ENCODE data around the gene ZNF511. TPM values are rescaled to one million over a fixed set of nuclear protein-coding genes. Genes with fewer than 3 reads are reported as not detected.

Gene ZNF511
- total RNA-seq, 1 experiment from 2014 or later: 69.6 TPM

- TF ChIP-seq HMGXB4 (CRISPR knock-in tag; IDR thresholded peaks at IDR 0.05) (no peak), MLX (CRISPR knock-in tag; IDR thresholded peaks at IDR 0.05) (no peak), IRF1 (CRISPR knock-in tag; IDR thresholded peaks at IDR 0.05) (no peak), ZNF138 (CRISPR knock-in tag; conservative IDR thresholded peaks at IDR 0.05) (no peak), ERG (CRISPR knock-in tag; IDR thresholded peaks at IDR 0.05) (no peak)
Observed at GRCh38 chr10:133299224-133299623, 9.5 kb upstream of the ZNF511 start (continued).

- Mint-ChIP-seq H3K27ac (no peak overlapping the region), H3K4me1 (no peaks in the 10 kb centered on the region), H3K36me3 (peaks cover 54% of the 10 kb centered on the region), H3K27me3 (ENCODE audit: low read depth) (no peaks in the 10 kb centered on the region), H3K4me3 (no peak overlapping the region), H3K9me3 (no peaks in the 10 kb centered on the region)
- DNase-seq (ENCODE audit: low spot score): no peak
- no peak for ATAC-seq
- POLR2A ChIA-PET: no interaction called here
- CTCF ChIA-PET: interaction anchor here (0.6 to 1.3 kb wide), 2 partner anchors 30 to 53 kb away, joined by 3 read pairs; no protein-coding TSS in a partner anchor
- no peak for TF ChIP-seq ZNF263 (CRISPR knock-in tag; IDR thresholded peaks at IDR 0.05; ENCODE audit: low read depth)
- TF ChIP-seq CDX4 (CRISPR knock-in tag; IDR thresholded peaks at IDR 0.05; ENCODE audit: borderline replicate concordance): no peak
- TF ChIP-seq NFYB (CRISPR knock-in tag; conservative IDR thresholded peaks at IDR 0.05; ENCODE audit: low read depth): no peak
- TF ChIP-seq, protein P1, sequence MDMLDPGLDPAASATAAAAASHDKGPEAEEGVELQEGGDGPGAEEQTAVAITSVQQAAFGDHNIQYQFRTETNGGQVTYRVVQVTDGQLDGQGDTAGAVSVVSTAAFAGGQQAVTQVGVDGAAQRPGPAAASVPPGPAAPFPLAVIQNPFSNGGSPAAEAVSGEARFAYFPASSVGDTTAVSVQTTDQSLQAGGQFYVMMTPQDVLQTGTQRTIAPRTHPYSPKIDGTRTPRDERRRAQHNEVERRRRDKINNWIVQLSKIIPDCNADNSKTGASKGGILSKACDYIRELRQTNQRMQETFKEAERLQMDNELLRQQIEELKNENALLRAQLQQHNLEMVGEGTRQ (CRISPR knock-in tag; IDR thresholded peaks at IDR 0.05): no peak
- no peak for TF ChIP-seq AFF4 (CRISPR knock-in tag; IDR thresholded peaks at IDR 0.05; ENCODE audit: borderline replicate concordance)
- TF ChIP-seq OVOL2 (CRISPR knock-in tag; IDR thresholded peaks at IDR 0.05; ENCODE audit: borderline replicate concordance): no peak
- TF ChIP-seq KAT7 (CRISPR knock-in tag; IDR thresholded peaks at IDR 0.05; ENCODE audit: borderline replicate concordance): no peak
- no peak for TF ChIP-seq ATF1 (CRISPR knock-in tag; IDR thresholded peaks at IDR 0.05)
- TF ChIP-seq, protein P2, sequence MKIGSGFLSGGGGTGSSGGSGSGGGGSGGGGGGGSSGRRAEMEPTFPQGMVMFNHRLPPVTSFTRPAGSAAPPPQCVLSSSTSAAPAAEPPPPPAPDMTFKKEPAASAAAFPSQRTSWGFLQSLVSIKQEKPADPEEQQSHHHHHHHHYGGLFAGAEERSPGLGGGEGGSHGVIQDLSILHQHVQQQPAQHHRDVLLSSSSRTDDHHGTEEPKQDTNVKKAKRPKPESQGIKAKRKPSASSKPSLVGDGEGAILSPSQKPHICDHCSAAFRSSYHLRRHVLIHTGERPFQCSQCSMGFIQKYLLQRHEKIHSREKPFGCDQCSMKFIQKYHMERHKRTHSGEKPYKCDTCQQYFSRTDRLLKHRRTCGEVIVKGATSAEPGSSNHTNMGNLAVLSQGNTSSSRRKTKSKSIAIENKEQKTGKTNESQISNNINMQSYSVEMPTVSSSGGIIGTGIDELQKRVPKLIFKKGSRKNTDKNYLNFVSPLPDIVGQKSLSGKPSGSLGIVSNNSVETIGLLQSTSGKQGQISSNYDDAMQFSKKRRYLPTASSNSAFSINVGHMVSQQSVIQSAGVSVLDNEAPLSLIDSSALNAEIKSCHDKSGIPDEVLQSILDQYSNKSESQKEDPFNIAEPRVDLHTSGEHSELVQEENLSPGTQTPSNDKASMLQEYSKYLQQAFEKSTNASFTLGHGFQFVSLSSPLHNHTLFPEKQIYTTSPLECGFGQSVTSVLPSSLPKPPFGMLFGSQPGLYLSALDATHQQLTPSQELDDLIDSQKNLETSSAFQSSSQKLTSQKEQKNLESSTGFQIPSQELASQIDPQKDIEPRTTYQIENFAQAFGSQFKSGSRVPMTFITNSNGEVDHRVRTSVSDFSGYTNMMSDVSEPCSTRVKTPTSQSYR (CRISPR knock-in tag; IDR thresholded peaks at IDR 0.05): no peak
- TF ChIP-seq, protein P3, sequence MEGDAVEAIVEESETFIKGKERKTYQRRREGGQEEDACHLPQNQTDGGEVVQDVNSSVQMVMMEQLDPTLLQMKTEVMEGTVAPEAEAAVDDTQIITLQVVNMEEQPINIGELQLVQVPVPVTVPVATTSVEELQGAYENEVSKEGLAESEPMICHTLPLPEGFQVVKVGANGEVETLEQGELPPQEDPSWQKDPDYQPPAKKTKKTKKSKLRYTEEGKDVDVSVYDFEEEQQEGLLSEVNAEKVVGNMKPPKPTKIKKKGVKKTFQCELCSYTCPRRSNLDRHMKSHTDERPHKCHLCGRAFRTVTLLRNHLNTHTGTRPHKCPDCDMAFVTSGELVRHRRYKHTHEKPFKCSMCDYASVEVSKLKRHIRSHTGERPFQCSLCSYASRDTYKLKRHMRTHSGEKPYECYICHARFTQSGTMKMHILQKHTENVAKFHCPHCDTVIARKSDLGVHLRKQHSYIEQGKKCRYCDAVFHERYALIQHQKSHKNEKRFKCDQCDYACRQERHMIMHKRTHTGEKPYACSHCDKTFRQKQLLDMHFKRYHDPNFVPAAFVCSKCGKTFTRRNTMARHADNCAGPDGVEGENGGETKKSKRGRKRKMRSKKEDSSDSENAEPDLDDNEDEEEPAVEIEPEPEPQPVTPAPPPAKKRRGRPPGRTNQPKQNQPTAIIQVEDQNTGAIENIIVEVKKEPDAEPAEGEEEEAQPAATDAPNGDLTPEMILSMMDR (IDR thresholded peaks at IDR 0.05): no peak
- no peak for TF ChIP-seq NR1H2 (CRISPR knock-in tag; IDR thresholded peaks at IDR 0.05)
- no peak for TF ChIP-seq SP1 (CRISPR knock-in tag; conservative IDR thresholded peaks at IDR 0.05)
- TF ChIP-seq ZNF219 (CRISPR knock-in tag; IDR thresholded peaks at IDR 0.05; ENCODE audit: borderline replicate concordance): no peak
- TF ChIP-seq ZBTB21 (CRISPR knock-in tag; IDR thresholded peaks at IDR 0.05; ENCODE audit: borderline replicate concordance): no peak
- no peak for TF ChIP-seq ETV6 (CRISPR knock-in tag; IDR thresholded peaks at IDR 0.05)
Observed at GRCh38 chr10:133299738-133300137, 9.0 kb upstream of the ZNF511 start.
